RWPE1 (cell line): ENCODE results near the gene P2RX4.

ENCODE experiments used
- CTCF ChIA-PET: fragments of 350-600 bp; sonication (Branson Sonifier 250); formaldehyde crosslinking; extraction: SDS; loops from one replicate; lab custom pipeline; 2021; lab: Yijun Ruan, JAX
- POLR2A ChIA-PET: fragments of 400-600 bp; formaldehyde crosslinking; extraction: SDS; loops from one replicate; lab custom pipeline; 2020; ENCODE audit warnings: antibody characterized with exemption; ENCODE audit not compliant: low non-redundant PET; lab: Yijun Ruan, JAX
- DNase-seq: peaks from one replicate; pipeline ENCODE4 v3.0.0; 2012; ENCODE audit warnings: low spot score
- H3K27ac ChIP-seq: fragments of 450-650 bp; 2 replicates; pipeline ENCODE4 v1.5.1; 2017
- CTCF ChIP-seq: fragments of 450-650 bp; conservative IDR thresholded peaks from 2 replicates; pipeline ENCODE4 v1.5.1; 2017; ENCODE audit warnings: low read depth, mild to moderate bottlenecking

P2RX4 gene

GRCh38 chr12:121238604-121239350 is 28.8 kb downstream of the P2RX4 start:
- POLR2A ChIA-PET: no interaction called here
- TF ChIP-seq CTCF: no peak
- no peak for DNase-seq
- H3K27ac ChIP-seq: no peak overlapping the region
- CTCF ChIA-PET: interaction anchor here (1.4 kb wide), 1 partner anchor 9 kb away, joined by 7 read pairs; no protein-coding TSS in a partner anchor

DNA sequence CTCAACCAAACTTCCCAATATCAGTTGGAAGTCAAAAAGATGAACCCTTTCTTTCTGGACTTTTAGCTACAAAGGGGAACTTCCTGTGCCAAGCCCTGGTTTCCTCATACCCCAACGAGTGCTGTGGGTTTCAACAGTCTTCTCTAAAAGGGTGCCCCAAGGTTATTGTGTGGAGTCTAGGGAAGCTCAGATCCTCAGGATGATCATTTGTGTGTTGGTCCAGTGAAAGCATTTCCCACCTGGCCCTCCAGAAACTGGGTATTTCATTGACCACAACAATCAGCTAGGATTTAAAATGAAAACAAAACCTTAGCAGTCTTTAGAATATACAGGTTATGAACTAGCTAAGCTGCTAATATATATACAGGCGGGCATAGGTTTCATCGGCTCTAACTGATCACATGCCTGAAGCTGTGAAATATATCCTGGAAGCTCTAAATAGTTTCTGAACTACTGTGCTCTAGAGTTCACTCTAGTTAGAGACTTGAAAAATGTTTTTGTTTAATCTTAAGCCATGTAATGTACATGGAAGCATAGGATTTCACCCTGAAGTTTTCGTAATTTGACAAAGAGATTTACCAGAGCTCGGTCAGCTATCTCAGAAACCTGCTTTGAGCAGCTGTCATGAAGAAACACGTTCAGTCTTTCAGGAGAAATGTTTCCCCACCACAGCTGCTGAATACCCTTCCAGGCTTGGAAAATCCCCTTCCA is 29.6 kb downstream of the P2RX4 start:
- H3K27ac ChIP-seq: no peak overlapping the region
- POLR2A ChIA-PET: no interaction called here
- TF ChIP-seq CTCF: no peak
- CTCF ChIA-PET: interaction anchor here (1.4 kb wide), 1 partner anchor 9 kb away, joined by 7 read pairs; no protein-coding TSS in a partner anchor
- no peak for DNase-seq

DNA sequence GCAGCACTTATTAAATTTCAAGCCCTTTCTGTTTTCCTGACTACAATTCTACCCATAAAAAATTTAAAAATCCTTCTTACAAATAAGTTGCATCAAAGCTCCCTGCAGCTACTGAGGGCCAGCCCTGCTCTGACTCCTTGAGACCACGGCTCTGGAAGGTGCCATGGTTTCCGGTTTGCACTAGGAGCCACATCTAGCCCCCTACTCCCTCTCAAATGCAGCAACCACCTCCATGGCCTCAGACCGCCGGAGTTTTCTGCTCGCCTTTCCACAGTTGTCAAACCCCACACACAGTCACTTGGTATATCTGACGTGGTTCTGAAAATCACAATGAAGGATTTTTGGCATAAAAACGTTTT is 30.1 kb downstream of the P2RX4 start:
- CTCF ChIA-PET: interaction anchor here (1.4 kb wide), 1 partner anchor 10 kb away, joined by 7 read pairs; no protein-coding TSS in a partner anchor
- no peak overlapping the region for H3K27ac ChIP-seq
- no peak for TF ChIP-seq CTCF
- no peak for DNase-seq
- POLR2A ChIA-PET: no interaction called here

- DNase-seq: no peak
- ChIA-PET POLR2A (no interaction called here), CTCF (no interaction called here)
- TF ChIP-seq CTCF: no peak
- H3K27ac ChIP-seq: no peak overlapping the region
These were observed 30.7 kb downstream of the P2RX4 start for GRCh38 chr12:121240484-121241101.

DNA sequence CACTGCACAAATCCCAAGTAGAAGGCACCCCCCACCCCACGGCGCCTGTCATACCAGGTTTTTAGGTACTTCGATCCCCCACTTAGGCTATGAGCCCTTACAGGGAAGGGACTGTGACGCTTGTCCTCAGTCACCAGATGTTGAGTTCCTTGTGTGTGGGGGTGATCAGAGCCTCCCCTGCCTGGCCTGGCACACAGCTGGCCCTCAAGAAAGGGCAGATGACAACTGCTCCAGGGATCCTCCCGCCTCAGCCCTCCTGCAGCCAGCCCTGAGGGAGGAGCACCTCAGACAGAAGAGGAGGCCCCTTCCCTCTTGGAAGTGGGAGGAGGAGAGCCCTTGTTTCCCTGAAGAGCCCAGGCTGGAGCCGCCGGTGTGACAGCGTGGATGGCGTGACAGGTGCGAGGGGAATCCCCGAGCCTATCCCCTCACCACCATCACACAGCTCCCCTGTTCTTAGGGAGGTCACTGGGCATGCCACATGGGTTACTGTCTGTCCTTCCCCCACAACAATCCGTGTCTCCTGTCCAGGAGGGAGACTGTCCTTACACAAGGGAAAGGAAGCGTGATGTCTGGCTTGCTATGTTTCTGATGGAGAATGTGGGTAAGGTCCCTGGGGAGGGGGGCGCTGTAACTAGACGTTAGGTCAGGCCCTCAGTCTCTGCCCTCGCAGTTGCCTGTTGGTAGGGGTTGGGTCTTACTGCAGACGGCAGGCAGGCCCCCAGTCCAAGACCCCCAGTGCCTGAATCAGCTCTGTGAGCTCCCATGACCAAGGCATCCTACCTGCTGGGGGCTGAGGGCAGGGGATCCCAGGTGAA is 31.4 kb downstream of the P2RX4 start:
- DNase-seq: no peak
- ChIA-PET CTCF (no interaction called here), POLR2A (no interaction called here)
- no peak for TF ChIP-seq CTCF
- H3K27ac ChIP-seq: no peak overlapping the region

DNA sequence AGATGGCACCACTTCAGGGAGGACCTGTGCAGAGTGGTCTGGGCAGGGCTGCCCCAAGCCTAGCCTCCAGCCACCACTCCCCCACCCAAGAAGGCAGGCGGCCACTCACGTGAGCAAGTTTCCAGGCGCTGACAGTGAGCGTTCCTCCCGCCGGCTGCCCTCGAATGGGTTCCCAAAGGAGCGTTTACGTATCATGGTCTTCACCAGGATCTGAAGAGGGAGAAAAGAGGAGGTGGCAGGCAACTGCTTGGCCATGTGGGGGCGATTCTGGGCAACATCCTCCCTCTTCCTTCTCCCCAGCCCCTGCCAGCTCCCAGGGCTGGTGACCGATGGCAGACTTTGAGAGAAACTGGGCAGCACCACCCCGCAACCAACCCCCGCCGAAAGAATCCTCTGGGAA is 35.1 kb downstream of the P2RX4 start:
- DNase-seq: no peak
- H3K27ac ChIP-seq: no peak overlapping the region
- POLR2A ChIA-PET: no interaction called here
- CTCF ChIA-PET: no interaction called here
- no peak for TF ChIP-seq CTCF
